Renal pelvis (tissue), 4 donors: ENCODE measurements around the gene PLCG1. TPM values are rescaled to one million over a fixed set of nuclear protein-coding genes. Genes with fewer than 3 reads are reported as not detected.

Source experiments
- DNase-seq: peaks from one replicate; pipeline ENCODE4 v3.0.0-alpha.2; 2013
- polyA plus RNA-seq, 3 donors: library from polyadenylated mRNA; unstranded; fragments of 120-200 nt; gene quantifications; one replicate each; pipeline ENCODE4 v1.2.1, GENCODE V29; 2013; ENCODE audit not compliant: insufficient read length in 3 of 3

Gene PLCG1
- polyA plus RNA-seq, 3 donors, result 156 to 191 (median 191) TPM

- DNase-seq, result no peak
These were observed 25.1 kb downstream of the PLCG1 start for GRCh38 chr20:41162396-41162795.

GRCh38 chr20:41163821-41164220 is 26.5 kb downstream of the PLCG1 start:
- DNase-seq, result no peak

- no peak for DNase-seq
These were observed 27.9 kb downstream of the PLCG1 start for GRCh38 chr20:41165001-41165882.

- no peak for DNase-seq
These were observed 29.1 kb downstream of the PLCG1 start for GRCh38 chr20:41166201-41167117.

- no peak for DNase-seq
These were observed 29.8 kb downstream of the PLCG1 start for GRCh38 chr20:41167118-41167470.

- no peak for DNase-seq
These were observed 30.3 kb downstream of the PLCG1 start for GRCh38 chr20:41167481-41168253.

GRCh38 chr20:41168281-41169161 is 31.2 kb downstream of the PLCG1 start:
- no peak for DNase-seq

- no peak for DNase-seq
These were observed 31.9 kb downstream of the PLCG1 start for GRCh38 chr20:41169162-41169690.

GRCh38 chr20:41169791-41170351 is 32.5 kb downstream of the PLCG1 start:
- no peak for DNase-seq

GRCh38 chr20:41170386-41171105 is 33.2 kb downstream of the PLCG1 start:
- no peak for DNase-seq

- DNase-seq, result no peak
These were observed 34.5 kb downstream of the PLCG1 start for GRCh38 chr20:41171736-41172295.

GRCh38 chr20:41172296-41173140 is 35.2 kb downstream of the PLCG1 start:
- no peak for DNase-seq

GRCh38 chr20:41173161-41173721 is 35.9 kb downstream of the PLCG1 start:
- DNase-seq, result peak; percentile 66

GRCh38 chr20:41173791-41174341 is 36.5 kb downstream of the PLCG1 start:
- no peak for DNase-seq

- DNase-seq, result no peak
These were observed 37.0 kb downstream of the PLCG1 start for GRCh38 chr20:41174373-41174772.

- no peak for DNase-seq
These were observed 37.4 kb downstream of the PLCG1 start for GRCh38 chr20:41174782-41175181.

- no peak for DNase-seq
These were observed 37.9 kb downstream of the PLCG1 start for GRCh38 chr20:41175201-41175651.
